Measurements from ENCODE around the gene GALNT15. TPM values are rescaled to one million over a fixed set of nuclear protein-coding genes. Genes with fewer than 3 reads are reported as not detected.

GALNT15 gene
- polyA plus RNA-seq, 1 of the 3 experiments (the other 2 are of a cell fraction) = 4.7 TPM

GRCh38 chr3:16255326-16255725 lies 80.8 kb downstream of the GALNT15 start (continued):
- TF ChIP-seq EZH2phosphoT487 (IDR thresholded peaks at IDR 0.05; ENCODE audit: borderline replicate concordance, low read depth) = no peak

GRCh38 chr3:16255726-16256125 lies 81.2 kb downstream of the GALNT15 start:
- 100% methylated on average over 2 of the region's 5 CpGs for WGBS (ENCODE audit: low lambda C conversion rate)
- Histone ChIP-seq H3K4me1 (ENCODE audit: control insufficient read depth in 1 of 2, insufficient read depth in 2 of 2, low read depth in 1 of 2, low read length in 1 of 2) (no peaks in the 10 kb centered on the region), H3K4me2 (no peak overlapping the region), H3K9me3 (no peaks in the 10 kb centered on the region), H3K9ac (no peak overlapping the region), H2AFZ (ENCODE audit: low read depth) (no peak overlapping the region), H3K79me2 (ENCODE audit: insufficient read depth) (peaks cover 8% of the 10 kb centered on the region; the same call in 1 of the 2 replicates), H3K27me3 (ENCODE audit: insufficient read depth) (no peaks in the 10 kb centered on the region), H4K20me1 (ENCODE audit: insufficient read depth) (no peaks in the 10 kb centered on the region), H3K9me2 (no peaks in the 10 kb centered on the region), H3K27ac (ENCODE audit: low read depth in 2 of 2, low read length in 1 of 2) (no peak overlapping the region), H3F3A (replicated peaks; ENCODE audit: insufficient read depth) (peaks cover 5% of the 10 kb centered on the region), H3K4me3 (ENCODE audit: low read depth in 2 of 2, low read length in 1 of 2) (no peak overlapping the region), H3K36me3 (replicated peaks in 1 of 2; ENCODE audit: control insufficient read depth in 1 of 2, insufficient read depth in 2 of 2, low read length in 1 of 2) (peaks cover 25 to 28% of the 10 kb centered on the region in 2 experiments)
- POLR2A ChIA-PET = no interaction called here
- TF ChIP-seq EP300 (IDR thresholded peaks at IDR 0.05; ENCODE audit: borderline replicate concordance in 1 of 2, low read depth in 1 of 2, low read length in 1 of 2) = no peak
- TF ChIP-seq SMC3 (IDR thresholded peaks at IDR 0.05; ENCODE audit: low read depth, low read length) = no peak
- no peak for TF ChIP-seq ZBTB33 (IDR thresholded peaks at IDR 0.05; ENCODE audit: borderline replicate concordance, low read depth)
- no peak for TF ChIP-seq CTCF (IDR thresholded peaks at IDR 0.05)
- no peak for TF ChIP-seq EZH2phosphoT487 (IDR thresholded peaks at IDR 0.05; ENCODE audit: borderline replicate concordance, low read depth)
- no peak for TF ChIP-seq RCOR1 (IDR thresholded peaks at IDR 0.05; ENCODE audit: low read length)
- no peak for TF ChIP-seq NRF1 (IDR thresholded peaks at IDR 0.05; ENCODE audit: low read depth, low read length)
- no peak for TF ChIP-seq RXRA (IDR thresholded peaks at IDR 0.05; ENCODE audit: borderline replicate concordance, low read depth)
- no peak for TF ChIP-seq GATA2 (CRISPR knock-in tag; IDR thresholded peaks at IDR 0.05)
- no peak for TF ChIP-seq FOSL2 (IDR thresholded peaks at IDR 0.05; ENCODE audit: borderline replicate concordance, low read depth)
- no peak for TF ChIP-seq NFIC (IDR thresholded peaks at IDR 0.05; ENCODE audit: borderline replicate concordance)
- no peak for DNase-seq
- CTCF ChIA-PET = no interaction called here

- H4K20me1 ChIP-seq (ENCODE audit: insufficient read depth) = no peaks in the 10 kb centered on the region
- H3F3A ChIP-seq (replicated peaks; ENCODE audit: insufficient read depth) = peaks cover 5% of the 10 kb centered on the region
- no peak for DNase-seq
- no peak overlapping the region for H3K4me2 ChIP-seq
- TF ChIP-seq MXI1 (IDR thresholded peaks at IDR 0.05; ENCODE audit: low read depth, low read length) = no peak
- TF ChIP-seq TAF1 (IDR thresholded peaks at IDR 0.05; ENCODE audit: borderline replicate concordance, low read depth, low read length) = no peak
- no peak for TF ChIP-seq TEAD4 (IDR thresholded peaks at IDR 0.05; ENCODE audit: borderline replicate concordance, insufficient read depth)
- no peak for TF ChIP-seq EZH2phosphoT487 (IDR thresholded peaks at IDR 0.05; ENCODE audit: borderline replicate concordance, low read depth)
- no peak for TF ChIP-seq MEF2A (IDR thresholded peaks at IDR 0.05; ENCODE audit: borderline replicate concordance, low read depth)
- TF ChIP-seq FOXJ3 (CRISPR knock-in tag; IDR thresholded peaks at IDR 0.05) = no peak
- TF ChIP-seq USF1 (IDR thresholded peaks at IDR 0.05; ENCODE audit: borderline replicate concordance, low read depth) = no peak
- TF ChIP-seq SIN3A (IDR thresholded peaks at IDR 0.05; ENCODE audit: borderline replicate concordance, low read depth, low read length) = no peak
- no peak for TF ChIP-seq GATA2 (CRISPR knock-in tag; IDR thresholded peaks at IDR 0.05)
- no peak for TF ChIP-seq NFIC (IDR thresholded peaks at IDR 0.05; ENCODE audit: borderline replicate concordance)
- TF ChIP-seq JUND (IDR thresholded peaks at IDR 0.05) = no peak
- TF ChIP-seq YY1 (IDR thresholded peaks at IDR 0.05; ENCODE audit: low read depth) = no peak
- no peak for TF ChIP-seq MAX (IDR thresholded peaks at IDR 0.05; ENCODE audit: low read depth)
- TF ChIP-seq PBX3 (IDR thresholded peaks at IDR 0.05) = no peak
- POLR2A ChIA-PET = no interaction called here
- H3K9ac ChIP-seq = no peak overlapping the region
- H3K4me3 ChIP-seq (ENCODE audit: low read depth in 2 of 2, low read length in 1 of 2) = no peak overlapping the region
- H2AFZ ChIP-seq (ENCODE audit: low read depth) = no peak overlapping the region
- H3K79me2 ChIP-seq (ENCODE audit: insufficient read depth) = peaks cover 21% of the 10 kb centered on the region
- no peaks in the 10 kb centered on the region for H3K9me2 ChIP-seq
- CTCF ChIA-PET = no interaction called here
- 94% methylated on average over 2 of the region's 2 CpGs for WGBS (ENCODE audit: low lambda C conversion rate)
- peaks cover 37 to 39% of the 10 kb centered on the region in 2 experiments for H3K36me3 ChIP-seq (replicated peaks in 1 of 2; ENCODE audit: control insufficient read depth in 1 of 2, insufficient read depth in 2 of 2, low read length in 1 of 2)
- H3K4me1 ChIP-seq (ENCODE audit: control insufficient read depth in 1 of 2, insufficient read depth in 2 of 2, low read depth in 1 of 2, low read length in 1 of 2) = no peaks in the 10 kb centered on the region
- H3K9me3 ChIP-seq = no peaks in the 10 kb centered on the region
- H3K27ac ChIP-seq (ENCODE audit: low read depth in 2 of 2, low read length in 1 of 2) = no peak overlapping the region
- no peaks in the 10 kb centered on the region for H3K27me3 ChIP-seq (ENCODE audit: insufficient read depth)
Measured at GRCh38 chr3:16257309-16257708, 82.8 kb downstream of the GALNT15 start.
